IPS-18a (cell line): Measurements from ENCODE around the gene NEGR1.

Source experiments
- H3K27ac ChIP-seq: one replicate; pipeline ENCODE4 v1.5.1; 2013; ENCODE audit warnings: low read length
- H3K27me3 ChIP-seq: one replicate; pipeline ENCODE4 v1.6.1; 2013; ENCODE audit warnings: mild to moderate bottlenecking, low read length; ENCODE audit not compliant: control insufficient read depth, insufficient read depth
- H3K36me3 ChIP-seq: one replicate; pipeline ENCODE4 v1.6.1; 2013; ENCODE audit warnings: low read depth, low read length; ENCODE audit not compliant: control insufficient read depth
- H3K4me1 ChIP-seq: one replicate; pipeline ENCODE4 v1.6.1; 2013; ENCODE audit warnings: low read depth, low read length; ENCODE audit not compliant: control insufficient read depth
- H3K4me3 ChIP-seq: one replicate; pipeline ENCODE4 v1.5.1; 2013; ENCODE audit warnings: low read length
- H3K9ac ChIP-seq: one replicate; pipeline ENCODE4 v1.6.1; 2013; ENCODE audit warnings: mild to moderate bottlenecking, low read length, moderate library complexity
- H3K9me3 ChIP-seq: one replicate; pipeline ENCODE4 v1.6.1; 2013; ENCODE audit warnings: low read depth, low read length; ENCODE audit not compliant: control insufficient read depth

Gene NEGR1

GRCh38 chr1:71390518-71390917 is 891.8 kb downstream of the NEGR1 start:
- Histone ChIP-seq H3K27ac (no peak overlapping the region), H3K36me3 (no peaks in the 10 kb centered on the region), H3K9ac (no peak overlapping the region), H3K9me3 (peaks cover 3% of the 10 kb centered on the region), H3K4me3 (no peak overlapping the region), H3K4me1 (peaks cover 10% of the 10 kb centered on the region), H3K27me3 (peaks cover 7% of the 10 kb centered on the region)

- Histone ChIP-seq H3K4me3 (no peak overlapping the region), H3K27me3 (no peaks in the 10 kb centered on the region), H3K36me3 (no peaks in the 10 kb centered on the region), H3K4me1 (no peaks in the 10 kb centered on the region), H3K9me3 (no peaks in the 10 kb centered on the region), H3K9ac (no peak overlapping the region), H3K27ac (no peak overlapping the region)
Observed at GRCh38 chr1:71377886-71378285, 904.5 kb downstream of the NEGR1 start.

DNA sequence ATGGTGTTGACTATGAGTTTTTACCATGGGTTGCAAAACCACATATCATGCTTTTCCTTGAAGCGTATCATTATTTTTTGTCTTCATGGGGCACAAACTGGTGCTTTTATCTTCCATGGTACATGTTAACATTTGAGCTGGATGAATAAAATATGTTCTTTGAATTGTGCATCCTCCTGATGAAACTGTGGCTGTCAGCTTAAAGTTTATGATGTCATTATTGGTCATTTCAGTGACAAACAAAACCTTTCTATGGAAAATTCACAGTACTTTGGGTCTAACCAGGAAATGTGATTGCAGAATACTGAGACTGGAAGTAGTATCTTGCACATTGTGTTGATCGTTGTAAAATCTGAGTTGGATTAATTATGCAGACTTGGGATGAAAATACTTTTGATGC is 909.8 kb downstream of the NEGR1 start:
- Histone ChIP-seq H3K27me3 (no peaks in the 10 kb centered on the region), H3K9me3 (no peaks in the 10 kb centered on the region), H3K27ac (no peak overlapping the region)

GRCh38 chr1:71371581-71371980 is 910.8 kb downstream of the NEGR1 start:
- no peaks in the 10 kb centered on the region for H3K9me3 ChIP-seq
- H3K36me3 ChIP-seq: no peaks in the 10 kb centered on the region
- no peak overlapping the region for H3K4me3 ChIP-seq
- H3K4me1 ChIP-seq: no peaks in the 10 kb centered on the region
- no peaks in the 10 kb centered on the region for H3K27me3 ChIP-seq
- no peak overlapping the region for H3K27ac ChIP-seq
- no peak overlapping the region for H3K9ac ChIP-seq

More for the DNA sequence above, 909.8 kb downstream of the NEGR1 start:
- H3K36me3 ChIP-seq: no peaks in the 10 kb centered on the region
- H3K4me3 ChIP-seq: no peak overlapping the region
- H3K9ac ChIP-seq: no peak overlapping the region
- H3K4me1 ChIP-seq: no peaks in the 10 kb centered on the region

- H3K9me3 ChIP-seq: no peaks in the 10 kb centered on the region
- H3K27ac ChIP-seq: no peak overlapping the region
- no peaks in the 10 kb centered on the region for H3K4me1 ChIP-seq
- H3K9ac ChIP-seq: no peak overlapping the region
- H3K36me3 ChIP-seq: no peaks in the 10 kb centered on the region
- no peak overlapping the region for H3K4me3 ChIP-seq
- no peaks in the 10 kb centered on the region for H3K27me3 ChIP-seq
Observed at GRCh38 chr1:71364236-71364635, 918.1 kb downstream of the NEGR1 start.

DNA sequence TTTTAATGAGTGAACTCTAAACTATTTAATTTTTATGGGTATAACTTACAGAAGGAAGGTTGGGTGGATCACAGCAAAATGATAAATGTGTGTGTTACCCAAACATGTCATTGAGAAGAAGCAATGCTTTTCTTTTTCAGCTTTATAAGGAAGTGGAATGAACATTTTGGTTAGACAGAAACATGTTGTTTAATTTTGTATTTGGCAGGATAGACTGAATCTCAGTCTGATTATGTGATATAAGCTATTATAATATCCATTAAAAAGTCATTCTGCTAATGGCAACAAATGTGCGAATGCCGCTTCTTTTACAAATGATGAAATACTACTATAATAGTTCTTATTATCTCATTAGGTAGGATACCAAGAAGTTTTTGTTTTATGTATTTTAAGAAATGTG is 919.6 kb downstream of the NEGR1 start:
- Histone ChIP-seq H3K4me1 (no peaks in the 10 kb centered on the region), H3K9me3 (no peaks in the 10 kb centered on the region), H3K27me3 (no peaks in the 10 kb centered on the region), H3K4me3 (no peak overlapping the region), H3K27ac (no peak overlapping the region), H3K9ac (no peak overlapping the region), H3K36me3 (no peaks in the 10 kb centered on the region)

DNA sequence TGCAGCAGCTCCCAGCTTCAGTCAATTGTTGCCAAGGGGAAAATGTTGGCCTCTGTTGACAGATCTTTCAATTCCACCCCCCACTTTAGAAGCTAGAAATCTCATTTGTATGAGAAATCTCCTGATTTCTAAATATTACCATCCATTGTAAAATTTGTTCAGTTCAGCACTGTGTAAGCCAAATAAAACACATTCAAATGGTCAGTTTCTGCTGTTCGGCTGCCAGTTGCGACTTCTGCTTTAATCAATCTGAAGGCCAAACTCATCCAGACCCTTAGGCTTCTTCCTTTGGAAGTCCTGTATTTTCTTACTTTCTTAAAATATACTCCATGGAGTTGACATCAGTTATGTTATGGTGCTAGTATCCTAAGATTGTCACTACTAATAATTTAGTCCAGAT is 920.3 kb downstream of the NEGR1 start:
- Histone ChIP-seq H3K4me1 (no peaks in the 10 kb centered on the region), H3K27ac (no peak overlapping the region), H3K9ac (no peak overlapping the region), H3K4me3 (no peak overlapping the region), H3K36me3 (no peaks in the 10 kb centered on the region), H3K9me3 (no peaks in the 10 kb centered on the region), H3K27me3 (no peaks in the 10 kb centered on the region)

DNA sequence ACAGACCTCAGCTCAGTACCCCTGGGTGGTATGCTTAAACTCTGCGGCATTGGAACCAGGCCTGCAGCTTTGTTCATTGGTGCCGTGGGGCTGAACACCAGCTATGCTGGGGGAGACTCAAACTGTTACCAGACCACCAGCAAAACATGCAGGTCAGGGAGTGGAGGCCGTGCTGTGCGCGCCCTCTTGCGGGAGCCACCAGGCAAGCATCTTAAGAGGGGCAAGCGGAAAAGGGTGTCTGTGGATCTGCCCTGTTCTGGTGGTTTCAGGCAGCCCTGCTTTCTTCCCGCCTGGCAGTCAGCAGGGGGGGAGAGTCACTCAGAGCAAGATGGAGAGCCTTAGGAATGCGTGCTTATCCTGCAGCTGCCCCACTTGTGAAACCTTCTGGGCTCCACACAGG is 924.6 kb downstream of the NEGR1 start:
- Histone ChIP-seq H3K4me1 (no peaks in the 10 kb centered on the region), H3K36me3 (no peaks in the 10 kb centered on the region), H3K9me3 (no peaks in the 10 kb centered on the region), H3K4me3 (no peak overlapping the region), H3K9ac (no peak overlapping the region), H3K27ac (no peak overlapping the region), H3K27me3 (no peaks in the 10 kb centered on the region)

- no peaks in the 10 kb centered on the region for H3K36me3 ChIP-seq
- H3K9me3 ChIP-seq: no peaks in the 10 kb centered on the region
- no peak overlapping the region for H3K27ac ChIP-seq
- H3K4me1 ChIP-seq: no peaks in the 10 kb centered on the region
- H3K9ac ChIP-seq: no peak overlapping the region
- H3K4me3 ChIP-seq: no peak overlapping the region
- no peaks in the 10 kb centered on the region for H3K27me3 ChIP-seq
Observed at GRCh38 chr1:71351438-71351837, 930.9 kb downstream of the NEGR1 start.

DNA sequence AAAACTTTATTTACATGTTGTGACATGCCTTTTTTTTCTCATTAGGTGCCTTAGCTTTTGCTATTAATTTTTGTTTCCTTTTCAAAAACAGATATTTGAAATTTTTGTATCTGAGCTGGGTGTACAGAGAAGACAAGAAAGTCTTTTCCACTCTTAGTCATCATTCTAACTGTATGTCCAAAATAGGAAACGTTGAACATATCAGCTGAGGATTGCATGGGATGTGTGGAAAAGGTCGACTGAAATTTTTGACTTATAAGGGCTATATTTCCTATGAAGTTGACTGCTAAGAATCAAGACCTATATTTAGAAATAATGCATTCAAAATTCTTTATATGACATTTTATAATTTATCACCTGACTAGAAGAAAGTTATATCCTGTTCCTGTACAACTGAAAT is 931.5 kb downstream of the NEGR1 start:
- no peaks in the 10 kb centered on the region for H3K4me1 ChIP-seq
- H3K4me3 ChIP-seq: no peak overlapping the region
- H3K36me3 ChIP-seq: no peaks in the 10 kb centered on the region
- H3K27ac ChIP-seq: no peak overlapping the region
- no peak overlapping the region for H3K9ac ChIP-seq
- H3K9me3 ChIP-seq: no peaks in the 10 kb centered on the region
- H3K27me3 ChIP-seq: no peaks in the 10 kb centered on the region

DNA sequence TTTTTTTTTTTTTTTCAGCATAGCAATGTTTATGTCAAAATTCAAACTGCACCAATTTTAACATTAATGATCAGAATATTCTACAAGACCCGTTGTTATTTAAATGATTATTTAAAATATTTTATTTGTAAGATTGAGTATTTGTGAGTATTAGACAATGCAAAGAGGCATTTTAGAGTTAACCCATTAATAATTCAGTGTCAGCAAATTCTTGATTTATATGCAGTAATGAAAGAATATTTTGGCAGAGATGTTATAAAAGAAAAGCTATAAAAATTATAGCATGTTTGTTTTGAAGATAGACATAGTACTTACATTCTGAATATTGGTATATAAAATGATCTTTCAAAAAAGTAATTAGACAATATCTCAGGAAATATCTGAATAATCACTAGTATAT is 932.0 kb downstream of the NEGR1 start:
- Histone ChIP-seq H3K36me3 (no peaks in the 10 kb centered on the region), H3K4me3 (no peak overlapping the region), H3K4me1 (no peaks in the 10 kb centered on the region), H3K9me3 (no peaks in the 10 kb centered on the region), H3K9ac (no peak overlapping the region), H3K27me3 (no peaks in the 10 kb centered on the region), H3K27ac (no peak overlapping the region)
